Astrocyte of the cerebellum (primary cell): ENCODE measurements around the gene PTPRM.

Experiments used
- DNase-seq: peaks from one replicate; pipeline ENCODE4 v3.0.0-alpha.2; 2011; ENCODE audit warnings: low read depth
- H3K4me3 ChIP-seq: 2 replicates; pipeline ENCODE4 v1.5.1; 2011; ENCODE audit warnings: mild to moderate bottlenecking, low read depth, low read length, moderate library complexity
- in situ Hi-C: cut with HindIII; loops from 2 replicates; pipeline ENCODE4 v1.10.0; 2017; ENCODE audit warnings: low sequenced_read_pairs
- TF ChIP-seq, protein P1 (sequence below): IDR thresholded peaks from 2 replicates; pipeline ENCODE4 v1.5.1; 2012; ENCODE audit warnings: low read length, low read depth, moderate library complexity, mild to moderate bottlenecking; ENCODE audit errors: missing control alignments

Gene PTPRM

DNA sequence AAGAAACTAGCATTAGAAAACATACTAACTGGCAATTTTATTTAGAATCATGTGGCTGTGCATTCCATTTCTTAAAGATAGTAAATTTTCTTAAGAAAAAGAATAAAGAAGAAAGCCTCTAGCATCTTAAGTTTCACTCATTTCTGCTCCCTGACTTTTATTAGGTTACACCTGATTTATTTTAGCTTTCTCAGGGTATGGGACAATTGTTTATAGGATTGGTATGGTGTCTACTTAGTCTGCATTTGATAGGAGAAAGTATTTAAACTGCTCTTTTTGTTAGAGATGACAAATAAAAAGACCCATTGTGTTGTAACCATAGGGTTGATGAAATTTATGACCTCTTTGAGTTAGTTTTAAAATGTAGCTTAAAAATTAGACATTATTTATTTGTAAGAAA, 115.2 kb downstream of the PTPRM start:
- H3K4me3 ChIP-seq: no peak overlapping the region
- in situ Hi-C loops: no loop called here
- DNase-seq: no peak
- TF ChIP-seq, protein P1, sequence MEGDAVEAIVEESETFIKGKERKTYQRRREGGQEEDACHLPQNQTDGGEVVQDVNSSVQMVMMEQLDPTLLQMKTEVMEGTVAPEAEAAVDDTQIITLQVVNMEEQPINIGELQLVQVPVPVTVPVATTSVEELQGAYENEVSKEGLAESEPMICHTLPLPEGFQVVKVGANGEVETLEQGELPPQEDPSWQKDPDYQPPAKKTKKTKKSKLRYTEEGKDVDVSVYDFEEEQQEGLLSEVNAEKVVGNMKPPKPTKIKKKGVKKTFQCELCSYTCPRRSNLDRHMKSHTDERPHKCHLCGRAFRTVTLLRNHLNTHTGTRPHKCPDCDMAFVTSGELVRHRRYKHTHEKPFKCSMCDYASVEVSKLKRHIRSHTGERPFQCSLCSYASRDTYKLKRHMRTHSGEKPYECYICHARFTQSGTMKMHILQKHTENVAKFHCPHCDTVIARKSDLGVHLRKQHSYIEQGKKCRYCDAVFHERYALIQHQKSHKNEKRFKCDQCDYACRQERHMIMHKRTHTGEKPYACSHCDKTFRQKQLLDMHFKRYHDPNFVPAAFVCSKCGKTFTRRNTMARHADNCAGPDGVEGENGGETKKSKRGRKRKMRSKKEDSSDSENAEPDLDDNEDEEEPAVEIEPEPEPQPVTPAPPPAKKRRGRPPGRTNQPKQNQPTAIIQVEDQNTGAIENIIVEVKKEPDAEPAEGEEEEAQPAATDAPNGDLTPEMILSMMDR: no peak

DNA sequence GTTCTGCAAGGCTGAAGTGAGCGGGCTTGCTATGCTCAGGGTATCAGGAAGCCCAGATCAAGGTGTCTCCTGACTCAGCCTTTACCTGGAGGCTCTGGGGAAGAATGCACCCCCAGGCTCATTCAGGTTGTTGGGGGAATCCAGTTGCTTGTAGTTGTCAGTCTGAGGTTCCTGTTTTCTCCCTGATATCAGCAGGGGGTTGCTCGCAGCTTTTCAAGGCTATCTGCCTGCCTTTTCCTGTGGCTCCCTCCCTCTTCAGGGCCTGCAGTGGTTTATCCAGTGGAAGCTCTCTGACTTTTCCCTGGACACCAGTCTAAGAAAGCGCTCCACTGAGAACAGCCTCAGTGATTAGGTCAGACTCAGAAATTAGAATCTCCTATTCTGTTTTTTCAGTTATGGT, 116.6 kb downstream of the PTPRM start:
- DNase-seq: no peak
- in situ Hi-C loops: no loop called here
- TF ChIP-seq, protein P1: no peak
- no peak overlapping the region for H3K4me3 ChIP-seq

DNA sequence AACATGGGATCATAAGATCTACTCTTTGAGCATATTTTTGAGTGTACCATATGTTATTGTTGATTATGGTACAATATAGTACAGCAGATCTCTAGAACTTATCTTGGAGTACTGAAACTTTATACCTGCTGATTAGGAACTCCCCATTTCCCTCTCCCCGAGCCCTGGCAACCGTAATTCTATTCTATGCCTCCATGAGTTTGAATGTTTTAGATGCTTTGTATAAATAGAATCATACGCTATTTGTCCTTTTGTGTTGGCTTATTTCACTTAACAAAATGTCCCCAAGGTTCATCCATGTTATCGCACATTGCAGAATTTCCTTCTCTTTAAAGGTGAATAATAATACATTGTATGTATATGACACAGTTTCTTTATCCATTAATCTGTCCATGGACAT, 117.2 kb downstream of the PTPRM start:
- H3K4me3 ChIP-seq: no peak overlapping the region
- in situ Hi-C loops: no loop called here
- DNase-seq: no peak
- TF ChIP-seq, protein P1: no peak

DNA sequence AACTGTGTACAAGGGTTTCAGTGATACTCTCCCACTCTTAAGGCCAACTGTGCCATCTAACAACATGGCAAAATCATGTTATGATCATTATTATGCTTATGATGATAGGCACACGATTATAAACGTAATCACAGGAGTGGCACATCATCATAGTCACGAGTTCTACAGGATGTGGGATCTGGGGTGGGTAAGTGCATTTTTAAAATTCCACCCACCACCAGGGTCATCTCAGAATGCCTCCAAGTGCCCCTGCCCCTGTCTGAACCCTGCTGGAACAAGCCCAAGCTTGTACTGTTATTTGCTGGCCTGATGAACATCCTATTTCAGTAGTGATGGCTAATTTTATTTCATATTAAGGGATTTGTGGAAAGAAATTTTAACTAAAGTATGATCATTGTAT, 117.8 kb downstream of the PTPRM start:
- no peak for DNase-seq
- no peak overlapping the region for H3K4me3 ChIP-seq
- in situ Hi-C loops: no loop called here
- TF ChIP-seq, protein P1: no peak

DNA sequence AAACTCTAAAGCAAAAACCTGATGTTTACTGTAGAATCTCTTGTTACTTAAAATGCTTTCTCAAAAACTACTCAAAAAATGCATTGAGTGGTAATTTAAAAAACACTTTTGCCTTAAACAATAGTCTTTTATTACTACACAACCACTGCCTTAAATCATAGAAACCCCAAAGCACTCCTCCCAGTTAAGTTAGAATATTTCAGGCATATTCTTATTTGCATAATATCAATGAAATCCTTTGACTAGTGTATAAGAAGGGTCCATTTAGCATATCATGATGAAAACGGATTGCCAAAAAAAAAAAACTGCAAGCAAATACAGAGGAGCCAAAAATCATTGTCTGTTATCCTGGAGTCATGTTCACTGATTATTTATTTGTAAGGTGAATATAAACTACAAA, 119.2 kb downstream of the PTPRM start:
- no peak overlapping the region for H3K4me3 ChIP-seq
- no peak for DNase-seq
- in situ Hi-C loops: no loop called here
- TF ChIP-seq, protein P1: no peak

DNA sequence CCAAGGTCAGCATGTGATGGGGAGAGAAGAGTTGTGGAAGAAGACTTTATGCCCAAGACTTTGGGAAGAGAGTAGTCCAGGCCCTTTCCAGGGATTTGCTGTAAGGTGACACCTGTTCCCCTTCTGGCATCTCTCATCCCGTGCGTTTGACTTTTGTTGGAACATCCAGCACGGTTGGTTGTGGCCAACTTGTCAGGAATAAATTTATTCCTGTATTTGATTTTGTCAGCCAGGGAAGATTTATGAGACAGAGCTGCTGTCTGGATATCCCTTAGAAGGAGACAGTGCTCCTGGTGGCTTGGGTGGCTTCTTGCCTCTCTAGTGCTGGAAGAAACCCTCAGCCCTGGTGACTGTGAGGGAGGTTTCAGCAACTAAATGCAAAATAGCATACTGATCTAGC, 121.5 kb downstream of the PTPRM start:
- H3K4me3 ChIP-seq: no peak overlapping the region
- DNase-seq: no peak
- TF ChIP-seq, protein P1: no peak
- in situ Hi-C loops: no loop called here

DNA sequence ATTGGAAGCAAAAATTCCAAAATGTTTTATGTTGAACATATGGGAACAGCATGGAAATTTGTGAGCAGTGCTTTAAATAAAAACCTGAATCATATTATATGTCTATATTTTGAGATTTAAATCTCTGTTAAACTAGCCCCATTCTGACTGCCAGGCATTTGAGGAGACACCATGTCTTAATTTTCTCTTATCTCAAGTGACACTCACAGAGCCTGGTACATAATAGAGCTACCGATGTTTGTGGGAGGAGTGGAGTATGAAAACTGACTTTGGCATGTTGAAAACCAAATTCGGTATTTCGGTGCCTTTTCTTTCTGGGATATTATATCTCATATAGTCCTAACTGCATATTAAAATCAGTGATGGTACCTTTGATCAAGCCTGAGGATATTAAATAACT, 124.1 kb downstream of the PTPRM start:
- H3K4me3 ChIP-seq: no peak overlapping the region
- TF ChIP-seq, protein P1: no peak
- in situ Hi-C loops: no loop called here
- no peak for DNase-seq
